Upper lobe of right lung (tissue), 1 donor: ENCODE measurements around the gene CIROP. TPM values are rescaled to one million over a fixed set of nuclear protein-coding genes. Genes with fewer than 3 reads are reported as not detected.
A peak's percentile ranks its signal among the peaks of the same experiment; 100 is the strongest.

ENCODE experiments used
- ATAC-seq: fragments of 200-7000 bp; cut with Tn5 transposase; one replicate; pipeline ENCODE4 v1.9.1; 2020; ENCODE audit warnings: mild to moderate bottlenecking, moderate library complexity
- DNase-seq: peaks from one replicate; pipeline ENCODE4 v3.0.0-alpha.2; 2020
- H3K27ac ChIP-seq: fragments of 200-600 bp; one replicate; pipeline ENCODE4 v1.8.0; 2022
- H3K27me3 ChIP-seq: fragments of 200-600 bp; one replicate; pipeline ENCODE4 v1.8.0; 2022; ENCODE audit warnings: mild to moderate bottlenecking
- H3K36me3 ChIP-seq: fragments of 200-600 bp; one replicate; pipeline ENCODE4 v1.8.0; 2022
- H3K4me1 ChIP-seq: fragments of 200-600 bp; one replicate; pipeline ENCODE4 v1.8.0; 2022
- H3K4me3 ChIP-seq: fragments of 200-600 bp; one replicate; pipeline ENCODE4 v1.8.0; 2022; ENCODE audit warnings: mild to moderate bottlenecking
- H3K9me3 ChIP-seq: fragments of 200-600 bp; one replicate; pipeline ENCODE4 v1.8.0; 2022
- intact Hi-C: fragments of 100-400 bp; cut with DNase I; formaldehyde crosslinking; loops from one replicate; pipeline ENCODE4 v1.11.0; 2022
- total RNA-seq: library from RNA; stranded (reverse); fragmentation: NEBNext Ultra II Directional; extraction: Animal tissue kit (Norgen Biotek cat#: 25700); gene quantifications from one replicate; pipeline ENCODE4 v1.2.1, GENCODE V29; 2021
- TF ChIP-seq, protein P1 (sequence below): fragments of 200-600 bp; IDR thresholded peaks from one replicate; pipeline ENCODE4 v1.8.0; 2022; ENCODE audit warnings: antibody characterized with exemption
- donor health status: DM: no; HTN: yes; CAD: no; lungs with severe emphysema.

Gene CIROP
- total RNA-seq, 1 donor from 2014 or later = not detected

DNA sequence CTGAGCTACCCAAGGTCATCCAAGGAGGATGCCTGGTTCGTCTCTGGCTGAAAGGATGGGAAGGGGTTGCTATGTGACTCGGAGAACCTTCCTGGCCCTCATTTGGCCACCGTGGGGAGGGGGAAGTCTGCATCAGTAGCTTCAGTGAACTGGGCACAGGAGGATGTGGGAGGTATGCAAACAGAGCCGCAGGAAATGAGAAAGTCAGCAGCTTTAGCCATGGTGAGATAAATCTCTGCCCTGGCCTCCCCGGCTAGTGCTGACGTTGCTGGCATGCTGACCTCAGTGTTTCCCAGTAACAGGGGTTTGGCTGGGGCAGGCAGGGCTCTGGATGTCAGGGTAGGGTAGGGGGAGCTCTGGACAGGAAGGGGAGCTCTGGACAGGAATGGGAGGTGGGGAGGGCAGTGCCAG, 16.6 kb upstream of the CIROP start:
- H3K9me3 ChIP-seq = no peaks in the 10 kb centered on the region
- no peak for DNase-seq
- no peak overlapping the region for H3K4me3 ChIP-seq
- no peaks in the 10 kb centered on the region for H3K27me3 ChIP-seq
- no peak for ATAC-seq
- H3K27ac ChIP-seq = no peak overlapping the region
- H3K4me1 ChIP-seq = no peaks in the 10 kb centered on the region
- TF ChIP-seq, protein P1, sequence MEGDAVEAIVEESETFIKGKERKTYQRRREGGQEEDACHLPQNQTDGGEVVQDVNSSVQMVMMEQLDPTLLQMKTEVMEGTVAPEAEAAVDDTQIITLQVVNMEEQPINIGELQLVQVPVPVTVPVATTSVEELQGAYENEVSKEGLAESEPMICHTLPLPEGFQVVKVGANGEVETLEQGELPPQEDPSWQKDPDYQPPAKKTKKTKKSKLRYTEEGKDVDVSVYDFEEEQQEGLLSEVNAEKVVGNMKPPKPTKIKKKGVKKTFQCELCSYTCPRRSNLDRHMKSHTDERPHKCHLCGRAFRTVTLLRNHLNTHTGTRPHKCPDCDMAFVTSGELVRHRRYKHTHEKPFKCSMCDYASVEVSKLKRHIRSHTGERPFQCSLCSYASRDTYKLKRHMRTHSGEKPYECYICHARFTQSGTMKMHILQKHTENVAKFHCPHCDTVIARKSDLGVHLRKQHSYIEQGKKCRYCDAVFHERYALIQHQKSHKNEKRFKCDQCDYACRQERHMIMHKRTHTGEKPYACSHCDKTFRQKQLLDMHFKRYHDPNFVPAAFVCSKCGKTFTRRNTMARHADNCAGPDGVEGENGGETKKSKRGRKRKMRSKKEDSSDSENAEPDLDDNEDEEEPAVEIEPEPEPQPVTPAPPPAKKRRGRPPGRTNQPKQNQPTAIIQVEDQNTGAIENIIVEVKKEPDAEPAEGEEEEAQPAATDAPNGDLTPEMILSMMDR = no peak
- no peaks in the 10 kb centered on the region for H3K36me3 ChIP-seq
- intact Hi-C loops = loop anchor here (2.0 kb wide), 1 partner anchor 65 kb away; no protein-coding TSS in a partner anchor

DNA sequence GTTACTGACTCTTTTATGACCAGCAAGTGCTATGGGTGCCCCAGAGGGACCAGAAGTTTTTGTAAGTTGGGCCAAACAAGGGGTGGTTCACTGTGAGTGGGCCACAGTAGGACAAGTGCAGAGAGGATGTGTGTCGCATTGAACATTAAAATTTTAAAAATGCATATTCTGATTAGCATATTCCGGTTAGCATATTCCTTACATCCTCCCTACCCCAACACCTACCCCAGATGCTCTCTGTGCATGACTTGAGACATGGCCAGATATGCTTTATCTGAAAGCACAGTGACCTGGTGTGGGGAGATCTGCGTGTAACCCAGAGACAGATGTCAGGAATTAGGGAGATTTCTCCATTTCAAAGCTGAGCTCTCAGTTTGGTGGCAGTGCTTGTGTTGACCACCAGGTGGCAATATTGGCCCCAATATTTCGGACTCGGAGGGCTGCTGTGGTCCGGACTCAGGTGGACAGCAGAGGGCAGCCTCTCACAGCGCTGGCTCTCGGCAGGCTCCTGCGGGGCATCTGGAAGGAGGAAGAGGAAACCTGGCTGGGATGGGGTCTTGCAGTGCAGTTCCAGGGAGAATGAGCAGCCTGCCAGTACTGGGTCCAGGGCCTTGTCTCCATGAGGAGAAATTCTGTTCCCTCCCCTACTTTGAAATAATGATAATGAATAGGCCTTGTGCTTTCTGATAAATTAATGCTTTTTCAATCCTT, 15.9 kb upstream of the CIROP start:
- H3K4me3 ChIP-seq = no peak overlapping the region
- intact Hi-C loops = loop anchor here (2.0 kb wide), 1 partner anchor 66 kb away; no protein-coding TSS in a partner anchor

DNA sequence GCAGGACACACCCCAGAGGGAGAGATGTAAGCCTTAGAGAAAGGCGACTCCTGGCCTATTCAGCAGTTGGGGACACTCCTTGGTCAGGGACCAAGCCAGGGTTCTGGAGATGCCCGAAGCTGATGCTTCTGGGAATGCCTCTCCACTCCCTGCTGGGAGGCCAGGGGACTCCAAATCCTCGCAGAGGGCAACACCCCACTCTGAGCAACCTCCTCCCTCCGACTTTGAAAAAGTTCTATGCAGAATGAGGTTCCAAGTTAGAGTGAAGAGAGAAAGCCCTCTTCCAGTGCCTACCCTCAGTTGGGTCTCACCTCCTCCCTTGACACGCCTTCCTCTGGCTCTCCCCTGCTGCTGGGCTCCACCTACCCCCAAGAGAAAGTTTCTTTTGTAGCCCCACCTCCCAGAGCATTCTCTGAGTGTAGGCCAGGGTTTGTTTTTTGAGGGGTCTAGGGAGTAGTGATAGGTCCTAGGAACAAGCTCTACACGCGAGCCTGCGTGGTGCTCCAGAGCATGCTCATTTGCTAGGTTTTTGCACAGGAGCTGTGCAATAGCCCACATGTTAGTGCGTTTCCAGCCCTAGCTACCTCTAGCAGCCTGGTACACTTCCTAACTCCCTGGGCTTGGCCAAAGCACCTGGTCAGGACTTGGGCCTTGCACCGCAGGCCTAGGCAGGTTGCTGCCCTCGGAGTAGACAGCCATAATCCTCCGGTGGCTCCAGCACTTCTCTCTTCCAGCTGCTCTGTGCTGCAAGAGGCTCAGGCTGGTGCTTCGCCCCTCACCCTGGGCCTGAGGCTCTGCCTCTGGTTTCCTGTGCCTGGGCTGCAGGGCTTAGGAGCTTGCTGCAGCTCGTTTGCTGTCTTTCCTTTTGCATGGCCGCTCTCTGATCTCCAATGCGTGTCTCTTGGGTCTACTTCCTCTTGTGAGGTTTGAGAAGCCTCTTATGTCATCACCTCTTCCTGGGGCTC, 14.9 kb upstream of the CIROP start:
- no peaks in the 10 kb centered on the region for H3K9me3 ChIP-seq
- TF ChIP-seq, protein P1 = no peak
- no peaks in the 10 kb centered on the region for H3K4me1 ChIP-seq
- ATAC-seq (peak; percentile 2), DNase-seq (no peak)
- no peaks in the 10 kb centered on the region for H3K36me3 ChIP-seq
- intact Hi-C loops = loop anchor here (2.0 kb wide), 1 partner anchor 67 kb away; no protein-coding TSS in a partner anchor
- no peaks in the 10 kb centered on the region for H3K27me3 ChIP-seq
- H3K27ac ChIP-seq = peak overlapping the region; percentile 60
- no peak overlapping the region for H3K4me3 ChIP-seq

More for the DNA sequence above, 15.9 kb upstream of the CIROP start:
- Histone ChIP-seq H3K27ac (no peak overlapping the region), H3K9me3 (no peaks in the 10 kb centered on the region), H3K4me1 (no peaks in the 10 kb centered on the region), H3K36me3 (no peaks in the 10 kb centered on the region), H3K27me3 (no peaks in the 10 kb centered on the region)
- ATAC-seq (peak; percentile 95), DNase-seq (peak; percentile 93)
- TF ChIP-seq, protein P1 = peak; percentile 99

DNA sequence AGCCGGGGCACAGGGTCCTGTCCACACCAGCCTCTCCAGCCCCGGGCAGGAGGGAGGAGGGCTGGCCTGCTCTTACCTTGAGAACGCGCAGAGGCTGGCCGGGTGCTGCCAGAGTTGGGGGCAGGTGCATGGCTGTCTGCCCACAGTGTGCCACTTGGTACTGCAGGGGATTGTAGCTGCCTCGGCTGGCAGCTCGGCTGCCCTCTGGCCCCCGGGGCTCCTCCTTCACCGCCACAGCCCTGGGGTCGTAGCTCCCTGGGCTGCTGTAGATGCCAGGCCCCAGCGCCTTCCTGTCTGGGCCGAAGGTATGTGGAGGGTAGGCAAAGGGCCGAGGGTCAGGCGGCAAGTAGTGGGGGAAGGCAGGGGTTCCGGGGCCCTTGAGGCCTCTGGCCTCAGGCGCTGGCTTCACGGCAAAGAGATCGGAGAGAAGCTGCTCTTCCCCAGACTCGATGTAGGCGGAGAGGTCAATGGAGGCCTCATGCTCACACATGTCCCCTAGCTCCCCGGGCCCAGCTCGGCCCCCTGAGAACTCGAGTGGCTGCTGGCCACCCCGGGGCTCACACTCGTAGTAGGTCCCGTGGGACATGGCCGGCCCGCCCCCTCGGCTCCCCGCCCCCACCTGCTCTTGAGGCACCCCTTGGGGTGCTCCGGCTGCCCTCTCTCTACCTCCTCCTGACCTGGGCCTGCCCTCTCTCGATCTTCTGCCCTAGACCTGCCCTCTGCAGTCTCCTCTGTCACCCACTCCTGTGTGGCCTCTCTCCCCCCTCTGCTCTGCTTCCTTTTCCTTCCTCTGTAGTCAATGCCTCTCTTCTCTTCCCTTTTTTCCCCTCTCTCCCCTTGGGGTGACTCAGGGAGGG, 13.9 kb upstream of the CIROP start, which contains the start of gene CEBPE:
TSS of gene CEBPE (minus strand) at position 750 of the 857 bp plus-strand sequence. CDS start at position 586, 164 bp downstream.
- H3K4me3 ChIP-seq = no peak within 1 kb of the TSS
- H3K27ac ChIP-seq = peak within 1 kb of the TSS; percentile 60
- no peaks in the 10 kb centered on the region for H3K27me3 ChIP-seq
- TF ChIP-seq, protein P1 = no peak
- intact Hi-C loops = no loop called here
- ATAC-seq (peak; percentile 15), DNase-seq (no peak)
- H3K9me3 ChIP-seq = no peaks in the 10 kb centered on the region
- peaks cover 6% of the 10 kb centered on the region for H3K4me1 ChIP-seq
- H3K36me3 ChIP-seq = no peaks in the 10 kb centered on the region
